ENCODE data around the gene BST1. TPM values are rescaled to one million over a fixed set of nuclear protein-coding genes. Genes with fewer than 3 reads are reported as not detected.

Gene BST1
- total and polyA plus RNA-seq, 2 of the 8 experiments (the other 6 are each of a cell fraction or from before 2014, with no cell fraction given) = 0.52 to 0.54 TPM

DNA sequence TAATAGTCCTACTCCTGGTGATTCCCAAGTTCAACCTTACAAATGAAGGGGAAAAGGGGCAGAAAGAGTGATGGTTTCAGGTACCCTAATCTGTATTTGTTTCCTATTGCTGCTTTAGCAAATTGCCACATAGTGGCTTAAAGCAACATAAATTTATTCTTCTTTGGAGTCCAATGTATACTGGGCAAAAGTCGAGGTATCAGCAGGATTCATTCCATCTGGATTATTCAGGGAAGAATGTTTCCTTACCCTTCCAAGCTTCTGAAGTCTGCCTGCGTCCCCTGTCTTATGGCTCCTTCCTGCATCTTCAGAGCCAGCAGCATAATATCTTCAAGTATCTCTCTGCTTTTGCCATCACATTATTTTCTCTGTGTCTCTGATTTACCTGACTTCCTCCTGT is 10.3 kb upstream of the BST1 start:
- CTCF ChIA-PET (ENCODE audit: partially characterized antibody) = no interaction called here
- no peaks in the 10 kb centered on the region for H3K27me3 ChIP-seq (replicated peaks in 1 of 4; ENCODE audit: control insufficient read depth in 3 of 4, extremely low read depth in 1 of 4, insufficient read depth in 3 of 4, low read length in 3 of 4)
- H3K27ac ChIP-seq (ENCODE audit: low read depth, low read length) = no peak overlapping the region
- TF ChIP-seq TEAD4 (IDR thresholded peaks at IDR 0.05; ENCODE audit: low read depth, low read length) (no peak), KDM5A (IDR thresholded peaks at IDR 0.05; ENCODE audit: low read length) (no peak), RNF2 (IDR thresholded peaks at IDR 0.05; ENCODE audit: borderline replicate concordance, low read depth, low read length, missing control alignments, poor library complexity, severe bottlenecking) (no peak), KDM4A (IDR thresholded peaks at IDR 0.05; ENCODE audit: low read depth, low read length, severe bottlenecking) (no peak), TCF12 (IDR thresholded peaks at IDR 0.05; ENCODE audit: low read depth, low read length) (no peak), NANOG (IDR thresholded peaks at IDR 0.05; ENCODE audit: insufficient read depth, low read depth, low read length, poor library complexity, severe bottlenecking) (no peak), GTF2F1 (IDR thresholded peaks at IDR 0.05; ENCODE audit: borderline replicate concordance, low read depth, low read length) (no peak), RXRA (IDR thresholded peaks at IDR 0.05; ENCODE audit: insufficient read depth, low read depth, low read length) (no peak), PHF8 (conservative IDR thresholded peaks at IDR 0.05; ENCODE audit: low read depth, low read length) (no peak)
- TF ChIP-seq, protein P1, sequence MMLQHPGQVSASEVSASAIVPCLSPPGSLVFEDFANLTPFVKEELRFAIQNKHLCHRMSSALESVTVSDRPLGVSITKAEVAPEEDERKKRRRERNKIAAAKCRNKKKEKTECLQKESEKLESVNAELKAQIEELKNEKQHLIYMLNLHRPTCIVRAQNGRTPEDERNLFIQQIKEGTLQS (IDR thresholded peaks at IDR 0.05; ENCODE audit: insufficient read depth, low read depth, low read length) = no peak
- TF ChIP-seq, protein P2, sequence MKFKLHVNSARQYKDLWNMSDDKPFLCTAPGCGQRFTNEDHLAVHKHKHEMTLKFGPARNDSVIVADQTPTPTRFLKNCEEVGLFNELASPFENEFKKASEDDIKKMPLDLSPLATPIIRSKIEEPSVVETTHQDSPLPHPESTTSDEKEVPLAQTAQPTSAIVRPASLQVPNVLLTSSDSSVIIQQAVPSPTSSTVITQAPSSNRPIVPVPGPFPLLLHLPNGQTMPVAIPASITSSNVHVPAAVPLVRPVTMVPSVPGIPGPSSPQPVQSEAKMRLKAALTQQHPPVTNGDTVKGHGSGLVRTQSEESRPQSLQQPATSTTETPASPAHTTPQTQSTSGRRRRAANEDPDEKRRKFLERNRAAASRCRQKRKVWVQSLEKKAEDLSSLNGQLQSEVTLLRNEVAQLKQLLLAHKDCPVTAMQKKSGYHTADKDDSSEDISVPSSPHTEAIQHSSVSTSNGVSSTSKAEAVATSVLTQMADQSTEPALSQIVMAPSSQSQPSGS (IDR thresholded peaks at IDR 0.05; ENCODE audit: low read length) = no peak

More for the DNA sequence above, 10.3 kb upstream of the BST1 start:
- H4K5ac ChIP-seq (ENCODE audit: insufficient read length, low read depth, low read length) = no peak overlapping the region
- H2AFZ ChIP-seq (ENCODE audit: low read length) = no peak overlapping the region
- no peak overlapping the region for H3K14ac ChIP-seq (ENCODE audit: insufficient read length)
- H3K79me2 ChIP-seq (ENCODE audit: control insufficient read depth in 1 of 2, insufficient read depth in 2 of 2, low read length in 2 of 2) = no peaks in the 10 kb centered on the region
- no peak for DNase-seq (ENCODE audit: low read depth in 1 of 2, low spot score in 2 of 2)
- no peak overlapping the region for H2BK20ac ChIP-seq (ENCODE audit: low read length)
- peaks cover 2 to 13% (median 5%) of the 10 kb centered on the region in 4 experiments; a peak in 4 of 7 replicates for H3K4me1 ChIP-seq (replicated peaks in 1 of 4; ENCODE audit: control insufficient read depth in 3 of 4, insufficient read depth in 4 of 4, low read length in 3 of 4)
- H2BK12ac ChIP-seq (ENCODE audit: low read depth, low read length) = no peak overlapping the region
- no peak overlapping the region for H2BK120ac ChIP-seq (replicated peaks; ENCODE audit: low read depth, low read length)
- no peak overlapping the region for H2BK5ac ChIP-seq (ENCODE audit: low read depth, low read length)
- no peak overlapping the region for H3K56ac ChIP-seq (replicated peaks; ENCODE audit: insufficient read length, low read depth, low read length)
- no peak overlapping the region for H3K18ac ChIP-seq (ENCODE audit: extremely low read depth, low read length)
- H3K23ac ChIP-seq (ENCODE audit: insufficient read length) = no peak overlapping the region
- no peak overlapping the region for H4K8ac ChIP-seq (ENCODE audit: extremely low read depth, insufficient read depth, low read length)
- no peak overlapping the region for H3K4me2 ChIP-seq (ENCODE audit: insufficient read depth in 1 of 2, low read depth in 2 of 2, low read length in 2 of 2)
- no peaks in the 10 kb centered on the region; the same call in 1 of the 2 replicates for H3K23me2 ChIP-seq (ENCODE audit: low read depth, low read length)
- no peak overlapping the region for H3K4me3 ChIP-seq (ENCODE audit: extremely low read depth in 1 of 4, insufficient read depth in 2 of 4, low read depth in 3 of 4, low read length in 4 of 4)
- FAIRE-seq = no peak
- no peaks in the 10 kb centered on the region for H3K9me3 ChIP-seq (ENCODE audit: insufficient read depth in 2 of 2, low read depth in 1 of 2, low read length in 1 of 2)
- peaks cover 0 to 7% (median 0%) of the 10 kb centered on the region in 4 experiments; a peak in 2 of 8 replicates for H3K36me3 ChIP-seq (ENCODE audit: control insufficient read depth in 2 of 4, insufficient read depth in 4 of 4, low read length in 3 of 4)
- WGBS, 2 experiments (ENCODE audit: extremely low coverage in 1 of 2, insufficient coverage in 1 of 2, insufficient read length in 1 of 2, insufficient replicate concordance in 2 of 2, low coverage in 1 of 2, low lambda C conversion rate in 2 of 2, missing lambda C conversion rate in 1 of 2) = 88% methylated on average over 2 of the region's 2 CpGs; no CpG with 5 or more reads in 1 of the 2 experiments
- H3K79me1 ChIP-seq (ENCODE audit: low read depth, low read length) = no peaks in the 10 kb centered on the region
- H2BK15ac ChIP-seq (ENCODE audit: low read length) = no peak overlapping the region
- no peak overlapping the region for H3K9ac ChIP-seq (replicated peaks in 1 of 4; ENCODE audit: extremely low read depth in 1 of 4, low read depth in 3 of 4, low read length in 3 of 4)
- H4K91ac ChIP-seq (replicated peaks; ENCODE audit: insufficient read length, low read length) = no peak overlapping the region
- H2AK5ac ChIP-seq (ENCODE audit: low read depth, low read length) = no peak overlapping the region
- no peak overlapping the region for H3K4ac ChIP-seq (replicated peaks; ENCODE audit: insufficient read length, low read depth, low read length)
- no peaks in the 10 kb centered on the region for H4K20me1 ChIP-seq (replicated peaks in 1 of 2; ENCODE audit: control insufficient read depth in 1 of 2, insufficient read depth in 2 of 2, low read length in 2 of 2)
- POLR2A ChIA-PET (ENCODE audit: partially characterized antibody) = interaction anchor here (4.5 kb wide), 1 partner anchor 11 kb away, joined by 27 read pairs; the partner anchor contains the start of gene FAM200B
